Caco-2 (cell line): ENCODE measurements around the gene ATP1A1. TPM values are rescaled to one million over a fixed set of nuclear protein-coding genes. Genes with fewer than 3 reads are reported as not detected.

Experiments used
- BruUV-seq: library from RNA; stranded (reverse); fragments of 400-500 nt; replicated peaks from 2 replicates; lab custom pipeline; 2021; lab: Mats Ljungman, UMichigan
- CTCF ChIA-PET: fragments of 300-600 bp; sonication (Branson Sonifier 250); formaldehyde crosslinking; loops from one replicate; lab custom pipeline; 2022; ENCODE audit warnings: antibody characterized with exemption; lab: Charles Lee
- POLR2A ChIA-PET: fragments of 300-600 bp; sonication (Branson Sonifier 250); formaldehyde crosslinking; loops from one replicate; lab custom pipeline; 2022; ENCODE audit warnings: antibody characterized with exemption; lab: Charles Lee
- DNase-seq, 2 experiments: peaks; one replicate each; pipeline versions ENCODE4 v3.0.0 to v3.0.0-alpha.2; 2020 to 2022
- H3K27me3 ChIP-seq: replicated peaks from 2 replicates; pipeline ENCODE4 v1.6.0; 2011; ENCODE audit warnings: low read length; ENCODE audit not compliant: control insufficient read depth, insufficient read depth
- H3K36me3 ChIP-seq: 2 replicates; pipeline ENCODE4 v1.5.1; 2011; ENCODE audit warnings: low read length; ENCODE audit not compliant: control insufficient read depth, insufficient read depth
- H3K4me1 ChIP-seq: fragments of 250-450 bp; sonication (Bioruptor Pico); 2 replicates; pipeline ENCODE4 v1.5.1; 2020; ENCODE audit warnings: mild to moderate bottlenecking
- H3K4me3 ChIP-seq: 2 replicates; pipeline ENCODE4 v1.5.1; 2011; ENCODE audit warnings: low read depth, mild to moderate bottlenecking, control low read depth, low read length
- H3K9me3 ChIP-seq: fragments of 250-450 bp; sonication (Bioruptor Pico); 2 replicates; pipeline ENCODE4 v1.5.1; 2020; ENCODE audit warnings: mild to moderate bottlenecking, moderate library complexity
- H3K27ac Mint-ChIP-seq: one replicate; pipeline ENCODE4 v1.8.0; 2022; ENCODE audit warnings: mixed read lengths; ENCODE audit not compliant: unreplicated experiment
- H3K27me3 Mint-ChIP-seq: one replicate; pipeline ENCODE4 v1.8.0; 2022; ENCODE audit warnings: mixed read lengths; ENCODE audit not compliant: insufficient read depth, unreplicated experiment
- H3K36me3 Mint-ChIP-seq: one replicate; pipeline ENCODE4 v1.8.0; 2022; ENCODE audit warnings: mild to moderate bottlenecking, mixed read lengths; ENCODE audit not compliant: insufficient read depth, unreplicated experiment
- H3K4me1 Mint-ChIP-seq: one replicate; pipeline ENCODE4 v1.8.0; 2022; ENCODE audit warnings: low read depth, mixed read lengths; ENCODE audit not compliant: unreplicated experiment
- H3K4me3 Mint-ChIP-seq: one replicate; pipeline ENCODE4 v1.8.0; 2022; ENCODE audit warnings: mild to moderate bottlenecking, moderate library complexity, mixed read lengths; ENCODE audit not compliant: unreplicated experiment
- H3K9me3 Mint-ChIP-seq: one replicate; pipeline ENCODE4 v1.8.0; 2022; ENCODE audit warnings: mixed read lengths; ENCODE audit not compliant: unreplicated experiment
- CTCF ChIP-seq, 2 experiments: fragments of 200-600 bp in 1 of 2; IDR thresholded peaks; 1 replicate in 1 of 2; 2 replicates in 1 of 2; pipeline versions ENCODE4 v1.5.1 to v1.8.0; 2011 to 2022; ENCODE audit warnings: antibody characterized with exemption in 1 of 2, control low read depth in 1 of 2, inconsistent platforms in 1 of 2, low read depth in 1 of 2, low read length in 1 of 2, mild to moderate bottlenecking in 1 of 2, moderate library complexity in 1 of 2; ENCODE audit not compliant: insufficient read depth in 1 of 2, severe bottlenecking in 1 of 2, unreplicated experiment in 1 of 2
- intact Hi-C: fragments of 100-400 bp; cut with micrococcal nuclease; formaldehyde crosslinking; loops from one replicate; pipeline ENCODE4 v1.10.0; 2022; ENCODE audit not compliant: unreplicated experiment
- total RNA-seq: library from RNA; stranded (reverse); gene quantifications from 2 replicates; pipeline ENCODE4 v1.2.3, GENCODE V29; 2022

The ATP1A1 gene
- total RNA-seq, 1 experiment from 2014 or later: 508 TPM

- BruUV-seq: no TSS peak
- Mint-ChIP-seq H3K27ac (no peak overlapping the region), H3K4me3 (no peak overlapping the region), H3K9me3 (no peaks in the 10 kb centered on the region), H3K27me3 (no peaks in the 10 kb centered on the region), H3K4me1 (peaks cover 24% of the 10 kb centered on the region), H3K36me3 (no peaks in the 10 kb centered on the region)
- TF ChIP-seq CTCF (IDR thresholded peaks at IDR 0.05; ENCODE audit: insufficient read depth in 1 of 2, low read depth in 1 of 2, low read length in 1 of 2, severe bottlenecking in 1 of 2, unreplicated experiment in 1 of 2): no peak
- no peaks in the 10 kb centered on the region for H3K9me3 ChIP-seq
- H3K4me3 ChIP-seq: no peak overlapping the region
- intact Hi-C loops: no loop called here
- H3K27me3 ChIP-seq: no peaks in the 10 kb centered on the region
- DNase-seq: no peak
- CTCF ChIA-PET: no interaction called here
- peaks cover 23% of the 10 kb centered on the region for H3K4me1 ChIP-seq
- POLR2A ChIA-PET: no interaction called here
- H3K36me3 ChIP-seq: no peaks in the 10 kb centered on the region
These were observed 63.5 kb downstream of the ATP1A1 start for GRCh38 chr1:116436611-116436970.

- no peak overlapping the region for H3K27ac Mint-ChIP-seq
- Histone ChIP-seq H3K27me3 (no peaks in the 10 kb centered on the region), H3K36me3 (no peaks in the 10 kb centered on the region), H3K4me1 (no peaks in the 10 kb centered on the region), H3K9me3 (no peaks in the 10 kb centered on the region), H3K4me3 (no peak overlapping the region)
- DNase-seq: no peak
- H3K27me3 Mint-ChIP-seq: no peaks in the 10 kb centered on the region
- TF ChIP-seq CTCF (IDR thresholded peaks at IDR 0.05; ENCODE audit: insufficient read depth in 1 of 2, low read depth in 1 of 2, low read length in 1 of 2, severe bottlenecking in 1 of 2, unreplicated experiment in 1 of 2): no peak
- intact Hi-C loops: no loop called here
- H3K4me1 Mint-ChIP-seq: peaks cover 6% of the 10 kb centered on the region
- H3K9me3 Mint-ChIP-seq: no peaks in the 10 kb centered on the region
- ChIA-PET POLR2A (no interaction called here), CTCF (interaction anchor here (0.6 kb wide), 1 partner anchor 19 kb away, joined by 3 read pairs; no protein-coding TSS in a partner anchor)
- H3K4me3 Mint-ChIP-seq: no peak overlapping the region
- no peaks in the 10 kb centered on the region for H3K36me3 Mint-ChIP-seq
- no TSS peak for BruUV-seq
These were observed 66.7 kb downstream of the ATP1A1 start for GRCh38 chr1:116439701-116440100.

GRCh38 chr1:116440731-116441130, 67.7 kb downstream of the ATP1A1 start:
- Histone ChIP-seq H3K27me3 (no peaks in the 10 kb centered on the region), H3K4me1 (no peaks in the 10 kb centered on the region), H3K9me3 (no peaks in the 10 kb centered on the region), H3K4me3 (no peak overlapping the region), H3K36me3 (no peaks in the 10 kb centered on the region)
- Mint-ChIP-seq H3K4me3 (no peak overlapping the region), H3K4me1 (peaks cover 4% of the 10 kb centered on the region), H3K27me3 (no peaks in the 10 kb centered on the region), H3K27ac (no peak overlapping the region), H3K9me3 (no peaks in the 10 kb centered on the region), H3K36me3 (no peaks in the 10 kb centered on the region)
- no TSS peak for BruUV-seq
- POLR2A ChIA-PET: no interaction called here
- no peak for TF ChIP-seq CTCF (IDR thresholded peaks at IDR 0.05; ENCODE audit: insufficient read depth in 1 of 2, low read depth in 1 of 2, low read length in 1 of 2, severe bottlenecking in 1 of 2, unreplicated experiment in 1 of 2)
- CTCF ChIA-PET: no interaction called here
- intact Hi-C loops: no loop called here
- DNase-seq: no peak
